ENCODE measurements around the gene TRIM33. TPM values are rescaled to one million over a fixed set of nuclear protein-coding genes. Genes with fewer than 3 reads are reported as not detected.

The TRIM33 gene
- polyA plus RNA-seq, 1 experiment: 12.2 TPM

DNA sequence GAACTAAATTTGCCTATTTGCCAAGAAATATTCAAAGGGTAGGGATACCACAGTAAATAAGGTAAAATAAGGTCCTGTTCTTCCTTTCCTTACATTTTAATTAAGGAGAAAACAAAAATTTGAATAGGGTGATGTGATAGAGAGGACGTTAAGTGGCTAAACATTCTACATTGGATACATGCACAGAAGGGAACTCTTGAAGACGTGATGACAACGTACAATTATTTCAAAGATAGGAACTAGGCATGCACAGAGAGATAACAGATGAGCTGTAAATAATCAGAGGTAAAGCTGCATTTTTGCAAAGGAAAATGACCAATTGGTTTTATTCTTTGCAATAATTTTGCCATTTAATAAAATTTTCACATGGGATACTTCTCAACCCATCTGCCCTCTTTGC lies 69.7 kb downstream of the TRIM33 start:
- Histone ChIP-seq H3K27me3 (ENCODE audit: control insufficient read depth, insufficient read depth, low read length) (no peaks in the 10 kb centered on the region), H3K4me3 (ENCODE audit: low read depth, low read length) (no peak overlapping the region), H3K36me3 (ENCODE audit: control insufficient read depth, insufficient read depth, low read length) (peaks cover 2% of the 10 kb centered on the region)
- TF ChIP-seq, protein P1, sequence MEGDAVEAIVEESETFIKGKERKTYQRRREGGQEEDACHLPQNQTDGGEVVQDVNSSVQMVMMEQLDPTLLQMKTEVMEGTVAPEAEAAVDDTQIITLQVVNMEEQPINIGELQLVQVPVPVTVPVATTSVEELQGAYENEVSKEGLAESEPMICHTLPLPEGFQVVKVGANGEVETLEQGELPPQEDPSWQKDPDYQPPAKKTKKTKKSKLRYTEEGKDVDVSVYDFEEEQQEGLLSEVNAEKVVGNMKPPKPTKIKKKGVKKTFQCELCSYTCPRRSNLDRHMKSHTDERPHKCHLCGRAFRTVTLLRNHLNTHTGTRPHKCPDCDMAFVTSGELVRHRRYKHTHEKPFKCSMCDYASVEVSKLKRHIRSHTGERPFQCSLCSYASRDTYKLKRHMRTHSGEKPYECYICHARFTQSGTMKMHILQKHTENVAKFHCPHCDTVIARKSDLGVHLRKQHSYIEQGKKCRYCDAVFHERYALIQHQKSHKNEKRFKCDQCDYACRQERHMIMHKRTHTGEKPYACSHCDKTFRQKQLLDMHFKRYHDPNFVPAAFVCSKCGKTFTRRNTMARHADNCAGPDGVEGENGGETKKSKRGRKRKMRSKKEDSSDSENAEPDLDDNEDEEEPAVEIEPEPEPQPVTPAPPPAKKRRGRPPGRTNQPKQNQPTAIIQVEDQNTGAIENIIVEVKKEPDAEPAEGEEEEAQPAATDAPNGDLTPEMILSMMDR (IDR thresholded peaks at IDR 0.05; ENCODE audit: insufficient read depth, low read depth, low read length): no peak
- ChIA-PET POLR2A (no interaction called here), CTCF (no interaction called here)
- no peak for DNase-seq (ENCODE audit: low read depth)

DNA sequence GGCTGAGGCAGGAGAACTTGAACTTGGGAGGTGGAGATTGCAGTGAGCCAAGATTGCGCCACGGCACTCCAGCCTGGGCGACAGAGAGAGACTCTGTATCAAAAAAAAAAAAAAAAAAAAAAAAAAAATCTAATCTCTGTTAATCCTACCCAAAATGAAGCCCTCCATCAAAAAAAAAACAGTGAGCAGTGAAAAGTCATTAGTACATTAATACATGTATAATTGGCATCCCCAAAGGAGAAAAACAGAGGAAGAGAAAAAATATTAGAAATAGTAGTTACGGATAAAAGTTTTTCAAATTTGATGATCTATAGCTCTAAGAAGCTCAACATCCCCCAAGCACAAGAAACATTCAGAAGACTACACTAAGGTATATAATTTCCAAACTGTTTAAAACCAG lies 71.6 kb downstream of the TRIM33 start:
- TF ChIP-seq, protein P1 (IDR thresholded peaks at IDR 0.05; ENCODE audit: insufficient read depth, low read depth, low read length): no peak
- H3K4me3 ChIP-seq (ENCODE audit: low read depth, low read length): no peak overlapping the region
- H3K27me3 ChIP-seq (ENCODE audit: control insufficient read depth, insufficient read depth, low read length): no peaks in the 10 kb centered on the region
- no peak for DNase-seq (ENCODE audit: low read depth)
- peaks cover 2% of the 10 kb centered on the region for H3K36me3 ChIP-seq (ENCODE audit: control insufficient read depth, insufficient read depth, low read length)
- ChIA-PET POLR2A (no interaction called here), CTCF (no interaction called here)

DNA sequence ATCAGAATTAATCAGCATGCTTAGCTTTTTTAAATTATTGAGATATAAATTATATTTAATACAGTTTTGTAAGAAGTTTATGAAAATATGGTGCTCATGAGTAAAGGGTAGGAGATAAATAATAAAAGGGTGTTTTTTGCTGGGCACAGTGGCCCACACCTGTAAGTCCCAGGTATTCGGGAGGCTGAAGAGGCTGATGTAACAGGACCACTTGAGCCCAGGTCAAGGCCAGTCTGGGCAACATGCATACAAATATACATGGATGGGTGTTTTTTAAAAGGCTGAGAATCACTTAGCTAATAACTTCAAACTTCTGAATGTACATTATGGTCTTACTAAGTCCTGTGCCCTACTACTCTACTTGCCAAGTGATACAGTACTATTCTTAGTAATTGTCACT lies 73.2 kb downstream of the TRIM33 start:
- Histone ChIP-seq H3K4me3 (ENCODE audit: low read depth, low read length) (no peak overlapping the region), H3K27me3 (ENCODE audit: control insufficient read depth, insufficient read depth, low read length) (no peaks in the 10 kb centered on the region), H3K36me3 (ENCODE audit: control insufficient read depth, insufficient read depth, low read length) (peaks cover 2% of the 10 kb centered on the region)
- TF ChIP-seq, protein P1 (IDR thresholded peaks at IDR 0.05; ENCODE audit: insufficient read depth, low read depth, low read length): no peak
- DNase-seq (ENCODE audit: low read depth): no peak
- CTCF ChIA-PET: no interaction called here
- POLR2A ChIA-PET: no interaction called here

DNA sequence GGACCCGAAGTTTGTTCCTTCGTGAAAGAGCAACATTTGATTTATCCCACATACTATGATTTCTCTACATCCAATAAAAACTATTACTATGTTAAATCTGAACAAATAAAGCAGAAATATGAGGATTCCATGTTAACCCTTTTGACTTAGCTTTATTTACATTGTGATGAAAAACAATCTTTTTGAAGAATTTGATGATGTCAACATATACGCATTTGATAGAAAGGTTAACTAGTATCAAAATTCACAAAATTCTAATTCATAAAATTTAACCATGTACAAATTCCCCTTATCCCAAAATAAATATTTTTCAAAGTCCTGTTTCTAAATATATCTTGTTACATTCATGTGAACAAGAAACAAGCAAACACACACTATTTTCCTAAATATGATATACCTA lies 74.2 kb downstream of the TRIM33 start:
- TF ChIP-seq, protein P1 (IDR thresholded peaks at IDR 0.05; ENCODE audit: insufficient read depth, low read depth, low read length): no peak
- ChIA-PET CTCF (no interaction called here), POLR2A (no interaction called here)
- no peak for DNase-seq (ENCODE audit: low read depth)
- Histone ChIP-seq H3K36me3 (ENCODE audit: control insufficient read depth, insufficient read depth, low read length) (peaks cover 2% of the 10 kb centered on the region), H3K27me3 (ENCODE audit: control insufficient read depth, insufficient read depth, low read length) (no peaks in the 10 kb centered on the region), H3K4me3 (ENCODE audit: low read depth, low read length) (no peak overlapping the region)

DNA sequence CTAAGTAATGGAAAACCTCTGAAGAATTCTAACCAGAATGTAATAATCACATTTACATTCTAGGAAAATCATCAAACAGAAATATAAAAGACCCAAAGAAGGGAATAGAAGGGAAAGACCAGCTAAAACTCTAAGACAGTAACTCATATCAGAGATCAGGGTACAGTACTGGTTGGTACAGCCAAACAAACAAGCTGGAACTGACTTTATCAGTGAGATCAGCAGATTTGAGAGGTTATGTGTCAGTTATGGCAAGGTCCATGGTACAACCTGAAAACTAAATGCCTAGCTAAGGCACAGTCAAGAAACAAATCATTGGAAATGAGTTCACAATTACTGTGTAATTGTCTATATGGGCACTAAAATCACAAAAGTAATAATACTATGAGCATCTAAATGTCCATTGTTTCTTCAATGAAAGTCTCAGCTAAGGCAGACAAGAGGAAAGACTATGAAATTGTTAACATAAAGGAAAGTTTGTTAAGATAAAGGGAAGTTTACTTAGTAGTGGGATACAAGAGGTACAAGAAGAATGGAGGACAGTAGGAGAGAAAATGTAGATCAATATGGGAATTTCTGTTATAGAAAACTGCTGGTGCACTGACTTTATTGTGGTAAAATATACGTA lies 75.8 kb downstream of the TRIM33 start:
- POLR2A ChIA-PET: no interaction called here
- DNase-seq (ENCODE audit: low read depth): no peak
- H3K27me3 ChIP-seq (ENCODE audit: control insufficient read depth, insufficient read depth, low read length): no peaks in the 10 kb centered on the region
- no peak overlapping the region for H3K4me3 ChIP-seq (ENCODE audit: low read depth, low read length)
- TF ChIP-seq, protein P1 (IDR thresholded peaks at IDR 0.05; ENCODE audit: insufficient read depth, low read depth, low read length): no peak
- CTCF ChIA-PET: no interaction called here
- H3K36me3 ChIP-seq (ENCODE audit: control insufficient read depth, insufficient read depth, low read length): no peaks in the 10 kb centered on the region
